ENCODE data around the gene FAHD2A. TPM values are rescaled to one million over a fixed set of nuclear protein-coding genes. Genes with fewer than 3 reads are reported as not detected.
"Not testable (repeated sequence)": the region's sequence is repeated elsewhere in the genome, so short reads cannot be mapped to it uniquely, and the experiment has no call there.

The FAHD2A gene, protein sequence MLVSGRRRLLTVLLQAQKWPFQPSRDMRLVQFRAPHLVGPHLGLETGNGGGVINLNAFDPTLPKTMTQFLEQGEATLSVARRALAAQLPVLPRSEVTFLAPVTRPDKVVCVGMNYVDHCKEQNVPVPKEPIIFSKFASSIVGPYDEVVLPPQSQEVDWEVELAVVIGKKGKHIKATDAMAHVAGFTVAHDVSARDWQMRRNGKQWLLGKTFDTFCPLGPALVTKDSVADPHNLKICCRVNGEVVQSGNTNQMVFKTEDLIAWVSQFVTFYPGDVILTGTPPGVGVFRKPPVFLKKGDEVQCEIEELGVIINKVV
- total RNA-seq, result 47.4 TPM

DNA sequence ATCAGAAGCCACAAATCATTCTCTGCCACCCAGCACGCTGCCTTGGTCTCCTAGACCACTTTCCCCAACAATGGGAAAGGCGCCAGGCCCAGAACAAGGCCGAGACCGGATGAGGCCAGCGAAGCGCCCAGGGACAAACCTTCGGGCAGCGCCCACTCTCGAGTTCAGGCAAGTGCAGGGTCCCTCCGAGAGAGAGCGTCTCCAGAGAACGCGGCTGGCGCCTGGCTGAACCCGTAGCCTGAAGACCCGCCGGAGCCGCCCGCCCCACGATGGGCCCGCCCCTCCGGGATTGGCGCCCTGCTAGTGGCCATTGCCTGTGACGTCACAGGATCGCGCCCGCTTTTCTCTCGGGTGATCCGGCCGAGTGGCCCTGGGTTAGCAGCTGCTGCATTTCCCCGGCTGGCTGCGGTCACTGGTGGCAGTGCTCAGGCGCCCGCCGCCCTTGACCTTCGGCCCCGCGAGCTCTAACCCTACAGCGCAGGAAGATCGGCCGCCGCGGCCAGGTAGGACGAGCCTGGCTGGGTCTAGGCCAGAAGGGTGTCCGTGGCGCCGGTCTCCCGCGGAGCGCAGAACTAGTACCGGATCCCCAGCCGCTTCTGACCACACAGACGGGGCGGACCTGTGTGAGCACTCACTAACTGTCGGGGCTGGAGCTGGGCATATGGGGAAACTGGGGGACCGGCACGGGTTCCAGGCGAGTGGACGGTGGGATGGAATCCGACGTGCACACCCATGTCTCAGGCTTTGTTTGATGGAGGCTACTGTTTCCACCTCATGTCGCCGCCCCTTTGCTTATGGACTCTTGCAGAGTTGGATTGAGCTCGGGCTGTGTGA, at the start of gene FAHD2A:
FAHD2A (plus strand) TSS at position 339 of the 834 bp plus-strand sequence. CDS start 2,851 bp downstream, outside the sequence.
- DNase-seq (ENCODE audit: low spot score), result peak; percentile 96

DNA sequence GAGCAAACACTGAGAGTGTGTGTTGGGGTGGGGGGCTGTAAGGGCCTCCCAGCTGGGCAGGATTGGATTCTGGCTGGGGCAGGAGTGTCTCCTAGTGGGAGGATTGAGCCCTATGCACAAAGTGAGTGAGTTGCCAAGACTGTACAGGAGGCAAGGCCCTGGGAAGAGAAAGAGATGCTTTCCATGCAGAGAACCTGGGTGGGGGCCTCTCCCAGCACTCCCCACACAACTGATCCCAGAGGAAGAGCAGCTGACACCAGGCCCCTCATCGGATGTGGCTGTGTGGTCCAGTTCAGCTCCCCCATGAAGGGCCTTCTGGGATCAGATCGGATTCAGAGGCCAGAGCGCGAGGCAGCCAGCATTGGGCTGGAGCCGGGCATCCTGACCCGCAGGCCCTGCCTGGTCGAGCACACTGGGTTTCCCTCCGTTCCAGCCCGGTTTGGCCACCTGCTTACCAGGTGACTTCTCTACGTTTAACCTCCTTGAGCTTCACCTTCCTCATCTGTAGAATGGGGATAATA, 49.4 kb upstream of the FAHD2A start:
- DNase-seq (ENCODE audit: low spot score), result no peak

DNA sequence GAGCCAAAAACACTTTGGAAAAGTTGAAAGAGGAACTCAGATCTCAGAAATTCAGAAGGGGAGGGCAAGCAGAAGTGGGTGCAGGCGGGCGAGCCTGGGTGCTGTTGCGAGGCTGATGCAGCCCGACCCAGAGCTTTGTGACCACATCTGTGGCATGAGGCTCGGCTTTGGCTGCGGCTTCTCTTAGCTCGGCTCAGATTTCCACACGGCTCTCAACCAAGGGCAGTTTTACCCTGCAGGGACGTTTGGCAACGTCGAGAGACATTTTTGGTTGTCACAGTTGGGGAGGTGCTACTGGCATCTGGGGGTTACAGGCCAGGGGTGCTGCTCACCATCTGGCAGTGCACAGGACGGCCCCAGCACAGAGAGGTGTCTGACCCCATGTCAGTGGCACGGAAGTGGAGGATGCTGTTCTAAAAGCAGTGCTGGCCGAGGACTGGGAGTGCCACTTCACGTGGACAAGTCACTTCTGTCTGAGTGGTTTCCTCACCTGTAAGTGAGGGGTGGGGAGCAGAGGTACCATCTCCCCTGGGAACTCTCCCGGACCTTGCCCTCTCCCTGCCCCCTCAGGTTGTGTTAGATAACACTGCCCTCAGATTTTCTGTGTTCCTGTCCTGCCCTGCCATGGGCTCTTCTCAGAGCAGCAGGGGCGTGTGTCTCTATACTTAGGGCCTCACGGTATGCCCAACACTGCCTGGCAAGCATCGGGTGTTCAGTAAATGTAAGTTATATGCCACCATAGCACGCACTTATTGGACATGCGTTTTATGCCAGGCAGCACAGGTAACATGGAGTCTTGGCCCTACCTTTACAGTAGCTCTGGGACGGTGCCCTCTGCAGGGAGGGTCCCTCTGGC, 48.7 kb upstream of the FAHD2A start:
- no peak for DNase-seq (ENCODE audit: low spot score)

DNA sequence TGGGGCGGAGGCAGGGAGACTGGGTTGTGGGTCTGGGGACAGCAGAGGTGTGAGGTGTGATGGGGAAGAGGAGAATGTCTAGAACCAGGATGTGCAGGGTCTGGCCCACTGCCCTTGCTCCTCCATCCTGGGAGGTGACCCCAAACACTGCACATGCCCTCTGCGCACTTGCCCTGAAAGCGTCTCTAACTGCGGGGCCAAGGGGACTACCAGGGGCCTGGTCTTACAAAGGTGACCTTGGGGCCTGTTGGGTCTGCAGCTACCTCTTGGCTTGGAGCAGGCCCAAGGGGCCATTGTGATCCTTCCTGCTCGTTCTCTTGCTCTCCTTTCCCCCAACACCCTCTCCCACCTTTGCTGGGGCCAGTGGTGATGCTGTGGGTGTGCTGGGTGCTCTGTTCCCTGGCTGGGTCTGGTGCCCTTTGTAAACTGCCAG, 48.0 kb upstream of the FAHD2A start:
- DNase-seq (ENCODE audit: low spot score), result no peak

DNA sequence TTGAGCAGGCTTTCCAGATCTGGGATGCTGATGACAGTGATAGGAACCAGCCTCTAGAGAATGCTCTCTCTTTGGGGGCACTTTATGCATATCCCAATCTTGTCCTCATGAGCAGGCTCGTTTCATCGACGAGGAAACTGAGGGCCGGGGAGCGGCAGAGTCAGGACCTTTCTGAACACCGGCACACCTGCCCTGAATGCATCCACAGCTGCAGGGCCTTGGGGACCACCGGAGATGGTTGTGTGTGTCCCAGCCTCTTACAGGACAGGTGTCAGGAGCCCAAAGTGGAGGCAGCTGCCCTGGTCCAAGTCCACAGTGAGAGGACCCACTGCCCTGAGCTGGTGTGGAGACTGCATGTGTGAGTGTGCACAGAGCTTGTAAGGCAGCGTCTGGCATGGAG, 47.6 kb upstream of the FAHD2A start:
- DNase-seq (ENCODE audit: low spot score), result no peak

DNA sequence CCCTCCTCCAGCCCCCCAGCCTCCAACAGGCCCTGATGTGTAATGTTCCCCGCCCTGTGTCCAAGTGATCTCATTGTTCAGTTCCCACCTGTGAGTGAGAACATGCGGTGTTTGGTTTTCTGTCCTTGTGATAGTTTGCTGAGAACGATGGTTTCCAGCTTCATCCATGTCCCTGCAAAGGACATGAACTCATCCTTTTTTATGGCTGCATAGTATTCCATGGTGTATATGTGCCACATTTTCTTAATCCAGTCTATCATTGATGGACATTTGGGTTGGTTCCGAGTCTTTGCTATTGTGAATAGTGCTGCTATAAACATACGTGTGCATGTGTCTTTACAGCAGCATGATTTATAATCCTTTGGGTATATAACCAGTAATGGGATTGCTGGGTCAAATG, 47.0 kb upstream of the FAHD2A start:
- DNase-seq (ENCODE audit: low spot score), result not testable (repeated sequence)

DNA sequence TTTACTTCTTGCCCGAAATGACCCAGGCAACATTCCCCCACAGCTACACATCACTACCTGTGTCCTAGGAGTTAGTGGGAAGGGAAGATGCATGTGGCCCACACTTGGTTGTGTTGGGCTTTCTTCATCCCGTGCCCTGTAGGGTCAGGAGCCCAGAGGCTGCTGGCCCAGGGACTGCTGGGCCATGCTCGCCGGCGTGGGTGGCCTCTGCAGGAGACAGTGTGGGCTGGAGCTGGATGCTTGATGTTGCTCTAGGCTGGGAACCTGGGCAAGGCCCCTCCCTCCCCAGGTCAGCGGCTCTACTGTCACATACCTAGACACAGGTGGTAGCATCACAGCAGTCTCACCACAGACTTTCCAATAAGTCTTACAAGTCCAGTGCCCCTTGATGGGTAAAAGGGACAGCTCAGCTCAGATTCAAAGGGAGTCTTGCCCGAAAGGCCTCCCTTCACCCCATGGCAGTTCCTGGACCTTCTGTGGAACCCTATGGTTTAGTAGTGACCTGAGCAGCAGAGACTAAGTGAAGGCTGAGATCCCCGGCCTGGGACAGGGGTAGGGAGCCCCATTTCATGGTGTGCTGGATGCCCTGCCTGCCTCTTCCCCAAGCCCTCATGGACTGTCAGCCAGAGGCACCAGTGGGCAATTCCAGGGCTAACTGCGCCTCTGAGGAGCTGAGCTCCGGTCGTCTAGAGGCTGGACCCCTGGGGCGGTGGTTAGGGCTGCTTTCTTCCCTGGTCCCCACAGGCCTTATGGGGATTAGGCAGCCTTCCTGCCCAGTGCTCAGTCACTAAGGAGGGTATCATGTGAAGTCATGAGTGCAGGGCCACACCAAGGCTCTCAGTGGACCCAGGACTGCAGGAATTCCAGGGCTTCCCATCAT, 45.4 kb upstream of the FAHD2A start:
- DNase-seq (ENCODE audit: low spot score), result no peak

DNA sequence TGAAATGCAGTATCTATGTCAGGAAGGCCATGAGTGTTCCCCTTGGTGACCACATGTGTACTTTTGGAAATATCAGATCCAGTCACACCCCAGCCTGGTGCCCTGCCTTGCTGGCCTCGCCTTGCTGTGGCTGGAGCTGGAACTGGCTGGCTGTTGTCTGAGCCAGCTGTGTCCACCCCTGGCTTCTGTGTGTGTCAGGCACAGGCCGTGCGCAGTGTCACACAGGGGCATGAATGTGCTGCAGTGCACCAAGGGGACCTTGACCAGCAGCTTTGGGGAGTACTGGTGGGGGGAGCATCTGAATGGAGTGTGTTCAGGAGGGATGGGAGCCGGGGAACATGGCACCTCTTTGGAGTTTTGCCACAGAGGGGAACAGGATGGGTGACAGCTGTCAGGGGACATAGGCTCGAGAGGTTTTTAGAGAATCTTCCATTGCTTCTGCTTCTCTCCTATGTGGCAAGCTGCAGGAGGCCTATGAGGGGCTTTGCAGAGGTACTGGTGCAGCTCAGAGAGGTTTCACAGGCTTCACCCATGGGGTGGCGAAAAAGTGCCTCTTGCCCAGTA, 44.7 kb upstream of the FAHD2A start:
- no peak for DNase-seq (ENCODE audit: low spot score)

DNA sequence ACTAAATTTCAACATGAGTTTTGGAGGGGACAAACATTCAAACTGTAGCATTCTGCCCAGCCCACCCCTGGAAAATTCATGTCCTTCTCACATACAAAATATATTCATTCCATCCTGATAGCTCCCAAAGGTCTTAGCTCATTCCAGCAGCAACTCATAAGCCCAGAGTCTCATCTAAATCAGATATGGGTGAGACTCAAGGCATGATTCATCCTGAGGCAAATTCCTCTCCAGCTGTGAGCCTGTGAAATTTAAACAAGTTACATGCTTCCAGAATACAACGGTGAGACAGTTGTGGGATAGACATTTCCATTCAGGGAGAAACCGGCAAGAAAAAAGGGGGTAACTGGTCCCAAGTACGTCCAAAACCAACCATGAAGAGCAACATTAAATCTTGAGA, 43.5 kb upstream of the FAHD2A start:
- DNase-seq (ENCODE audit: low spot score), result no peak

DNA sequence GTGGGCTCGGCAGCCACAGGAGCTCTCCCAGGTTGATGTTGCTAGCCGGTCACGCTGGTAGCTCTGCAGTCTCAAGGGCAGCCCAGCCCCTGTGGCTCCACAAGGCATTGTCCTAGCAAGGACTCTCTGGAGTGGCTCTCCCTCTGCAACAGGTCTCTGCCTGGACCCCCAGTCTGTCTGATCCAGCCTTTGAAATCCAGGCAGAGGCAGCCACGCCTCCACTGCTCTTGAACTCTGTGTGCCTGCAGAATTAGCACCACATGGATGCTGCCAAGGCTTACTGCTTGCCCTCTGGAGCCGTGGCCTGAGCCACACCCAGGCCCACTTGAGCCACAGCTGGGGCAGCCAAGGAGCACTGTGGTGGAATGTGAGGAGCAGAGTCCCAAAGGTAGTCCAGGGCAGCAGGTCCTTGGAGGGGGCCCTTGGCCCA, 43.0 kb upstream of the FAHD2A start:
- DNase-seq (ENCODE audit: low spot score), result no peak

DNA sequence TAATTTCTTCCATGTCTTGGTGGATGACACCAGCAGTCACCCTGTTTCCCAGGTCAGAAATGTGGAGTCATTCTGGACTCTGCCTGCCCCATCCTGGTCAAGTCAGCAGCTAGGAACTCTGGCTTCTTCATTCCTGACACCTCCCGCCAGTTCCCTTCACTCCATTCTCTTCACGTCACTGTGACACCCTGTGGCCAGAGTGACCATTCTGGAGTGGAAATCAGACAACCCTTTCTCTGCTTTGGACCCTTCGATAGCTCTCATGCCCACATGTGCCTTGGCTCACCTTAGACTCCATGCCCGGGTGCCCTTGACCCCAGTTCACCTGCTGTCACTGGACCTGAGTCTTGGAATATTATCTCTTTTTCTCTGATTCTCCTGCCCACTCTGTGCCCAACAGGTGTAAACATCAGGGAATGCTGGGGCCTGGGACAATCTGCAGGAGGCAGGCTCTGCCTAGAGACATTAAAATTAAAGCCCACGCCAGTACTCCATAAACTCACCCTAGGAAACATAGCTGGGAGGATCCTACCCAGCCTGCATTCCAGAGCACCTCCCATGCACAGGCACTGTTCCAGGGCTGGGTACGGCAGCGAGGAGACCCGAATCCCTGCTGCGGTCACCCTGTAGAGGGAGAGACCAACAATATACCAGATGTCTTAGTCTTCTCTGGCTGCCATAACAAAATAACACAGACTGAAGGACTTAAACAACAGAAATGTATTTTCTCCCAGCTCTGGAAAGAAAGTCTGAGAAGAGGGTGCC, 41.1 kb upstream of the FAHD2A start:
- no peak for DNase-seq (ENCODE audit: low spot score)

DNA sequence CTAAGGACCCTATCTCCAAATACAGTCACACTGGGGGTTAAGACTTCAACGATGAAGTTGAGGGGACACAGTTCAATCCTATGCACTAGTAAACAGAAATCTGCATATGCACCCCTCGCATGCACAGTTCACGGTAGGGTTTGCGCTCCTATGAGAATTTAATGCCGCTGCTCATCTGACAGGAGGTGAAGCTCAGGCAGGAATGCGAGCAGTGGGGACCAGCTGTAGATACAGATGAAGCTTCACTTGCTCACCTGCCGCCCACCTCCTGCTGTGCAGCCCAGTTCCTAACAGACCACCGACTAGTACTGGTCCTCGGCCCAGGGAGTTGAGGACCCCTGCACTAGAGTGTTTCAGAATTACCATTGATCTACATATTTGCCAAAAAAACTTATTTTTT, 40.0 kb upstream of the FAHD2A start:
- no peak for DNase-seq (ENCODE audit: low spot score)

DNA sequence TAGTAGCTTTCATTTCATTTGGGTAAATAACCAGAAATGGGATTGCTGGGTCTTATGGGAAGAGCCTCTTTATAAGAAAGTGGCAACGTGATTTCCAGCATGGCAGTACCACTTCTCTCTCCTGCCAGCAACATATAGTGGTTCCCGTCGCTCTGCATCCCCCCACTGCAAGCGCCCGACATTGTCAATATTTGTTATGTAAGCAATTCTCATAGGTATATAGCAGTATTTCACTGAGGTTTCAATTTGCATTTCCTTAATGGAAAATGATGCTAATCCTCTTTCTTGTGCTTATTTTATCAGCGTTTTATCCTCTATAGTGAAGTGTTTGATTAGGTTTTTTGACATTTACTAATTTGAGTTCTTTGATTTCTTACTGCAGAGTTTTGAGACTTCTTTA, 36.0 kb upstream of the FAHD2A start:
- DNase-seq (ENCODE audit: low spot score), result no peak

DNA sequence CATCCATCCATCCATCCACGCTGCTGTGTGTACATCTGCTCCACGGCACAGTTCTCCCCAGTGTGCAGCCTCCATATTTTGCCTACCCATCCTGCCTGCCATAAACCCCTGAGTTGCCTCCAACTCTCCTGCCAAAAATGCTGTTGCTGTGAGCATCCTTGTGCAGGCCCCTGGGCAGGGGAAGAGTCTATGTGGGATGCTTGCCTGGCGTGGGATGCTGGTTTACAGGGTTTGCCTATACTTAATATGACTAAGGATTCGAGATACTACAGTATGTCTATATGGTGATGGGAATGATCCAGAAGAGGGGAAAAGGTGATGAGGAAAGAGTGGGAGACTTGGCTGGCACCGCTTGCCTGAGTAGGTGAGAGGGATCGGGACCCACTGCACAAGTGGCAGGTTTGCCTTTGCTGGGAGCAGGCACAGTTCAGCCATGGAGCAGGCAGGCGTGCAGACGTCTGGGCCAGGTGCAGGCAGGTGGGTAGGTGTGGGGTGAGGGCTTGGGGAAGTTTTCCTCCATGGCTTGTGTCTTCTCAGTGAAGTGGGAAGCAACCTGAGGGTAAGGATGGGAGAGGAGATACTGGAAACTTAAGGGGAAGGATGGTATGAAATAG, 30.2 kb upstream of the FAHD2A start:
- DNase-seq (ENCODE audit: low spot score), result no peak

DNA sequence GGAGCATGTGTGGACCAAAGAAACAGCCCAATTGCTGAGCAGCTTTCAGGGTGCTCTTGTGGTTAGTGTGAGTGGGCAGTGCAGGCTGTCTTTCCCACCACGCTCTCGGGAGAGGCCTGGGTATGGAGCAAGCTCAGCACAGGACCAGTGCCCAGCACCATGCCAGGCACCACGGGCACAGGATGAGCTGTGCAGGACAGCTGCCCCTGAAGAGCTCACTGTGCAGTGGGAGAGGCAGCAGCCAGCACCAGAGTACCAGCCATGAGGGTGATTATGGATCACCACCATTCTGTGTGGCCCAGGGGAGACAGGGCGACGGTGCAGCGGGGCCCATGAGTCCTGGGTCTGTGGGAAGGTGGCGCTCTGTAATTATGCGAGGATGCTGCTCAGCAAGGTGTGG, 29.7 kb upstream of the FAHD2A start:
- DNase-seq (ENCODE audit: low spot score), result no peak

DNA sequence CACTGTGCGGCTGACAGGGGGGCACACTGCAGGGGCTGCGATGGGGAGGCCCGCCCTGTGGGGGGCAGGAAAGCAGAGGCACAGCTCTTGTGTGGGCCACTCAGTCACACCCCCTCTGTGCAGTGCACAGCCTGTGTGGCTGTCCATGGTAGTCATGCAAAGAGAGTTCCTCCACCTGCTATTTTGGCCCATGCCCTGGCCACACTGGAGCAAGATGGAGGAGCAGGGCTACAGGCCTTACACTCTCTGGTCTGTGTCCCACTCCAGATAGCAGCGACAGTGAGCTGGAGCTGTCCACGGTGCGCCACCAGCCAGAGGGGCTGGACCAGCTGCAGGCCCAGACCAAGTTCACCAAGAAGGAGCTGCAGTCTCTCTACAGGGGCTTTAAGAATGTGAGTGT, 28.5 kb upstream of the FAHD2A start:
- DNase-seq (ENCODE audit: low spot score), result no peak

DNA sequence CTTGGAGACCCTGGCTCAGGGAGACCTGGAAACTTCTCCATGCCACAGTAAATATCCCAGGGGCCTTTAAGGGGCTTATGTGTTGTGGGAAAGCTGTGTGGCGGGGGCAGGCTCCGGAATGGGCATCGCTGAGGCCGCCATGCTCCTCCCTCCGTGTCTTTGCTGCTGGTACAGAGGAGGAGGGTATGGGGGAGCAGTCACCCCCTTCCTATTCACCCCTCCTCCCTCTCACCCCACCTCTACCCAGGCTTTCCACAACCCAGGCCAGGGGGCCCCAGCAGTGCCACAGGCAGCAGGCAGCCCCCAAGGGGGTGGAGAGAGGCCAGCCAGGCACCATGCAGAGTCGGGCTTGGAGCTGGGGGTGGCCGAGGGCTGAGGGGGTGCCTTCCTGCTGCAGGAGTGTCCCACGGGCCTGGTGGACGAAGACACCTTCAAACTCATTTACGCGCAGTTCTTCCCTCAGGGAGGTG, 28.0 kb upstream of the FAHD2A start:
- DNase-seq (ENCODE audit: low spot score), result no peak

DNA sequence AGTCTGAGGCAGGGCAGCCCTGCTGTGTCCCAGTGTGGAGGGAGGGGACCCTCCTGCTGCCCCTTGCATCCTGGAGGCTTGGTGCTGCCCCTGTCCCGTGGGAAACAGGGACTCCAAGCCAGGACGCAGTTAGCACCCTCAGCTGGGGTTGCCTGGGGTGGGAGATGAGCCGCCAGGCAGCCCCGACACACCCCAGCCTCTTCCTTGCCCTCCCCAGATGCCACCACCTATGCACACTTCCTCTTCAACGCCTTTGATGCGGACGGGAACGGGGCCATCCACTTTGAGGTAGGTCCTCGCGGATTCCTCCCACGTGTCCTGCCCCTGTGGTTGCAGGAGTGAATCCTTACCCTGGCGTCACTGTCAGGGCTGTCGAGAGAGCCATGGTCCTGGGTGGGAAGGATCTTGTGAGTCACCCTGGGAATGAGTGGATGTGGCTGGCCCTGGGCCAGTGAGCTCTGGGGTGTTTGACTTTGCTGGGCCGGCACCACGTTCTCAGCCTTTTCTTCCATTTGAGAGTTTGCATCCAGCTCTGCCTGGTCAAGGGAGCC, 27.5 kb upstream of the FAHD2A start:
- DNase-seq (ENCODE audit: low spot score), result no peak
